SK-N-SH treated with all-trans-retinoic acid at 6 μM for 48 hours (cell line): ENCODE results near the gene BIRC7.

Experiments
- ARNTL ChIP-seq: fragments of 450-650 bp; formaldehyde crosslinking; IDR thresholded peaks from 2 replicates; pipeline ENCODE4 v1.5.0; 2020; ENCODE audit warnings: low read depth, mild to moderate bottlenecking, moderate library complexity, borderline replicate concordance
- CREB5 ChIP-seq: fragments of 250-450 bp; sonication (Bioruptor Pico); IDR thresholded peaks from 2 replicates; pipeline ENCODE4 v1.5.1; 2020; ENCODE audit warnings: low read depth, mild to moderate bottlenecking, moderate library complexity
- CSRNP3 ChIP-seq: fragments of 250-450 bp; sonication (Bioruptor Pico); IDR thresholded peaks from 2 replicates; pipeline ENCODE4 v1.5.1; 2021; ENCODE audit warnings: mild to moderate bottlenecking, moderate library complexity
- ISL1 ChIP-seq: fragments of 250-450 bp; sonication (Bioruptor Pico); IDR thresholded peaks from 2 replicates; pipeline ENCODE4 v2.1.2; 2022; ENCODE audit warnings: mild to moderate bottlenecking, moderate library complexity
- OSR1 ChIP-seq: fragments of 250-450 bp; sonication (Bioruptor Pico); IDR thresholded peaks from 2 replicates; pipeline ENCODE4 v1.8.0; 2022; ENCODE audit warnings: moderate library complexity, mild to moderate bottlenecking, inconsistent platforms
- POU6F1 ChIP-seq: fragments of 250-450 bp; sonication (Bioruptor Pico); IDR thresholded peaks from 2 replicates; pipeline ENCODE4 v1.8.0; 2021; ENCODE audit warnings: low read depth, mild to moderate bottlenecking, moderate library complexity, borderline replicate concordance
- RARB ChIP-seq: fragments of 250-450 bp; sonication (Bioruptor Pico); IDR thresholded peaks from 2 replicates; pipeline ENCODE4 v1.8.0; 2021; ENCODE audit warnings: mild to moderate bottlenecking, moderate library complexity
- TCF4 ChIP-seq: fragments of 250-450 bp; sonication (Bioruptor Pico); IDR thresholded peaks from 2 replicates; pipeline ENCODE4 v1.8.0; 2021; ENCODE audit warnings: mild to moderate bottlenecking, moderate library complexity, borderline replicate concordance
- TOX ChIP-seq: fragments of 250-450 bp; sonication (Bioruptor Pico); IDR thresholded peaks from 2 replicates; pipeline ENCODE4 v1.8.0; 2021; ENCODE audit warnings: mild to moderate bottlenecking, moderate library complexity, borderline replicate concordance
- ZC3H10 ChIP-seq: fragments of 250-450 bp; sonication (Bioruptor Pico); IDR thresholded peaks from 2 replicates; pipeline ENCODE4 v1.5.1; 2021; ENCODE audit warnings: mild to moderate bottlenecking, moderate library complexity
- ZNF565 ChIP-seq: fragments of 450-650 bp; formaldehyde crosslinking; conservative IDR thresholded peaks from 2 replicates; pipeline ENCODE4 v1.5.0; 2020; ENCODE audit warnings: low read depth, mild to moderate bottlenecking, moderate library complexity
- TF ChIP-seq, protein P1 (sequence below): fragments of 250-450 bp; sonication (Bioruptor Pico); IDR thresholded peaks from 2 replicates; pipeline ENCODE4 v1.8.0; 2020; ENCODE audit warnings: mild to moderate bottlenecking, moderate library complexity, borderline replicate concordance
- TF ChIP-seq, protein P2 (sequence below): fragments of 250-450 bp; sonication (Bioruptor Pico); IDR thresholded peaks from 2 replicates; pipeline ENCODE4 v1.5.0; 2020; ENCODE audit warnings: mild to moderate bottlenecking, moderate library complexity

DNA sequence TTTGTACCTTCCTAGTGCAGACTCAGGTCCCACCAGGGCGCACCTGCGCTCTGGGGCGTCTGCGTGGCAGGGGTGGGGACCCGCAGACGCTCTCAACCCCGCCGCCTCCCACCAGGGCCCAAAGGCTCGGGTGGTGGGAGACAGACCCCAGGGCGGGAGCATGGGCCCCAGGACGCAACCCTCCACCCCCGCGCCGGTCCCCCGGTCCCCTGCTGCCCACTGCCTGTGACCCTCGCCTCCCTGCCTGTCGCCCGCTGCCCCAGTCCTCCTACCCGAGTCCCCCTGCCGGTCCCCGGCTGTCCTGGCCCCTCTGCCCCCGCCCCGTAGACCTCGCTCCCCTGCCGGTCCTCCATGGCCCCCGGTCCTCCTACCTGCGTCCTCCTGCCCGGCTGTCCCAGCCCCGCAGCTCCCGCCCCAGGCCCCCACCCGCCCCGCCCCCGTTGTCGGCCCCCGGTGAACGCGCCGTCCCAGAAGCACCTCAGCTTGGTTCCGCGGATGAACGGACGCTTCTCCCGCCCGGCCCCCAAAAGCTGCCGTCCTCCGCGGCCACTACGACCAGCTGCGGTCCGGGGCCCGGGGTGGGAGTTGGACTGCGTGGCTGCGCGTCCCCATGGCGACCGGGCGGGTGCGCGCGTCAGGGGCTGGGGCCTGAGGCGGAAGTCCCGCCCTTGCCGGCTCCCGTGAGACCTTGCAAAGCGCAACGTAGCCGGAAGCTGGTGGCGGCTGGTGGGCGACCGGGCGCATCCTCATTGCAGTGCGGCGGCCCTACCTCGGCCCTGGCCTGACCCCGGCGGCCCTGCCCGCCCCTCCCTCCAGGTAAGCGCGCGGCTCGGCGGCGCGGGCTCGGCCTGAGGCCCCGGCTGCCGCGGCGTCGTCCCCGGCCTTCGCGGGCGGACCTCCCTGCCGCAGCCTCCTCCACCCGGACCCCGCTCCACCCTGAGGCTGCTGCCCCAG is 36.7 kb downstream of the BIRC7 start, which contains the start of gene ARFGAP1:
- TF ChIP-seq, protein P1, sequence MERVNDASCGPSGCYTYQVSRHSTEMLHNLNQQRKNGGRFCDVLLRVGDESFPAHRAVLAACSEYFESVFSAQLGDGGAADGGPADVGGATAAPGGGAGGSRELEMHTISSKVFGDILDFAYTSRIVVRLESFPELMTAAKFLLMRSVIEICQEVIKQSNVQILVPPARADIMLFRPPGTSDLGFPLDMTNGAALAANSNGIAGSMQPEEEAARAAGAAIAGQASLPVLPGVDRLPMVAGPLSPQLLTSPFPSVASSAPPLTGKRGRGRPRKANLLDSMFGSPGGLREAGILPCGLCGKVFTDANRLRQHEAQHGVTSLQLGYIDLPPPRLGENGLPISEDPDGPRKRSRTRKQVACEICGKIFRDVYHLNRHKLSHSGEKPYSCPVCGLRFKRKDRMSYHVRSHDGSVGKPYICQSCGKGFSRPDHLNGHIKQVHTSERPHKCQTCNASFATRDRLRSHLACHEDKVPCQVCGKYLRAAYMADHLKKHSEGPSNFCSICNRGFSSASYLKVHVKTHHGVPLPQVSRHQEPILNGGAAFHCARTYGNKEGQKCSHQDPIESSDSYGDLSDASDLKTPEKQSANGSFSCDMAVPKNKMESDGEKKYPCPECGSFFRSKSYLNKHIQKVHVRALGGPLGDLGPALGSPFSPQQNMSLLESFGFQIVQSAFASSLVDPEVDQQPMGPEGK (CRISPR knock-in tag) = no peak
- TF ChIP-seq, protein P2, sequence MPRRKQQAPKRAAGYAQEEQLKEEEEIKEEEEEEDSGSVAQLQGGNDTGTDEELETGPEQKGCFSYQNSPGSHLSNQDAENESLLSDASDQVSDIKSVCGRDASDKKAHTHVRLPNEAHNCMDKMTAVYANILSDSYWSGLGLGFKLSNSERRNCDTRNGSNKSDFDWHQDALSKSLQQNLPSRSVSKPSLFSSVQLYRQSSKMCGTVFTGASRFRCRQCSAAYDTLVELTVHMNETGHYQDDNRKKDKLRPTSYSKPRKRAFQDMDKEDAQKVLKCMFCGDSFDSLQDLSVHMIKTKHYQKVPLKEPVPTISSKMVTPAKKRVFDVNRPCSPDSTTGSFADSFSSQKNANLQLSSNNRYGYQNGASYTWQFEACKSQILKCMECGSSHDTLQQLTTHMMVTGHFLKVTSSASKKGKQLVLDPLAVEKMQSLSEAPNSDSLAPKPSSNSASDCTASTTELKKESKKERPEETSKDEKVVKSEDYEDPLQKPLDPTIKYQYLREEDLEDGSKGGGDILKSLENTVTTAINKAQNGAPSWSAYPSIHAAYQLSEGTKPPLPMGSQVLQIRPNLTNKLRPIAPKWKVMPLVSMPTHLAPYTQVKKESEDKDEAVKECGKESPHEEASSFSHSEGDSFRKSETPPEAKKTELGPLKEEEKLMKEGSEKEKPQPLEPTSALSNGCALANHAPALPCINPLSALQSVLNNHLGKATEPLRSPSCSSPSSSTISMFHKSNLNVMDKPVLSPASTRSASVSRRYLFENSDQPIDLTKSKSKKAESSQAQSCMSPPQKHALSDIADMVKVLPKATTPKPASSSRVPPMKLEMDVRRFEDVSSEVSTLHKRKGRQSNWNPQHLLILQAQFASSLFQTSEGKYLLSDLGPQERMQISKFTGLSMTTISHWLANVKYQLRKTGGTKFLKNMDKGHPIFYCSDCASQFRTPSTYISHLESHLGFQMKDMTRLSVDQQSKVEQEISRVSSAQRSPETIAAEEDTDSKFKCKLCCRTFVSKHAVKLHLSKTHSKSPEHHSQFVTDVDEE (CRISPR knock-in tag) = no peak
- TF ChIP-seq RARB (CRISPR knock-in tag) (no peak), ZC3H10 (CRISPR knock-in tag) (no peak), ISL1 (CRISPR knock-in tag) (no peak), POU6F1 (CRISPR knock-in tag) (no peak), OSR1 (CRISPR knock-in tag) (no peak), ZNF565 (no peak), CREB5 (no peak), ARNTL (CRISPR knock-in tag) (no peak), TOX (CRISPR knock-in tag) (no peak), TCF4 (CRISPR knock-in tag) (no peak), CSRNP3 (CRISPR knock-in tag) (no peak)
